HG03342 (cell line): ENCODE data around the gene ITLN1.

Experiments used
- ATAC-seq: cut with Tn5 transposase; IDR thresholded peaks from one replicate; pipeline ENCODE4 v1.9.1; 2021; ENCODE audit warnings: mild to moderate bottlenecking, moderate library complexity; ENCODE audit not compliant: unreplicated experiment

Gene ITLN1

DNA sequence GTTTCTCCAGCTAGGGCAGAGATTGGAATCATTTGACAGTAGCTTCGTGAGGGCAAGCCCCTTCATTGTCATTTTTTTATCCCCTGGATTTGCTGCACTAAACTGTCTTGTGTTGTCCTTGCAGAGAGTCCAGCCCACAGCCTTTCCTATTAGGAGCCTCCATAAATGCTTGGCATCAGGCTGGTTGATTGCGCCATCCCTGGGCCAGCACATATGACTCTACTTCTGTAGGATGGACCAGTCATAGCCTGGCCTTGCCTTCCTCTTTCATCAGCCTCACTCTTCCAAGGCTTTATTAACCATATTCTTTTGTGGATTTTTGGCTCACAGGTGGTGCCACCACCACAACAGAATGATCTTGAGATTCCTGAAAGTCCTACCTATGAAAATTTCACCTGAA is 57.6 kb downstream of the ITLN1 start:
- no peak for ATAC-seq

DNA sequence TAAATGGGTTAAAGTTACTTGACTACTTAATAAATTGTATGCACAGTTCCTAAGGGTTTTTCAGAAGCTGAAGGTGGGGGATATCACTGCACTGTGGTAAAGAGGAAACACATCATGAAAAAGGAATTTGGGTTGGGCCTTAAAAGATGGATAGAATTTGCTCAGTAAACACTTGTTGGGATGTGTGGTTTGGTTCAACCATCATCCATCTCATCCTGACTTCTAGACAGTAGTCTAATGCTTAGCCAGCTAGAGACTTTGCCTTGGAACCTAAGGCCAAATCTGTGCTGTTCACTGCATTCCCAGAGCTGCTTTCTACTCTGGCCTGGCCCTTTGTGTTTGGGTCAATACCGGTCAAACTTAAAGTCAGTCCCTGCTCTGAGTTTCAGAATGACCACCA is 58.4 kb downstream of the ITLN1 start:
- no peak for ATAC-seq
